GM18870 (cell line): ENCODE data around the gene RBMY1F.
"Not testable (repeated sequence)": the region's sequence is repeated elsewhere in the genome, so short reads cannot be mapped to it uniquely, and the experiment has no call there.

Experiments used
- ATAC-seq: cut with Tn5 transposase; IDR thresholded peaks from one replicate; pipeline ENCODE4 v1.9.1; 2021; ENCODE audit warnings: moderate library complexity; ENCODE audit not compliant: unreplicated experiment

RBMY1F gene

DNA sequence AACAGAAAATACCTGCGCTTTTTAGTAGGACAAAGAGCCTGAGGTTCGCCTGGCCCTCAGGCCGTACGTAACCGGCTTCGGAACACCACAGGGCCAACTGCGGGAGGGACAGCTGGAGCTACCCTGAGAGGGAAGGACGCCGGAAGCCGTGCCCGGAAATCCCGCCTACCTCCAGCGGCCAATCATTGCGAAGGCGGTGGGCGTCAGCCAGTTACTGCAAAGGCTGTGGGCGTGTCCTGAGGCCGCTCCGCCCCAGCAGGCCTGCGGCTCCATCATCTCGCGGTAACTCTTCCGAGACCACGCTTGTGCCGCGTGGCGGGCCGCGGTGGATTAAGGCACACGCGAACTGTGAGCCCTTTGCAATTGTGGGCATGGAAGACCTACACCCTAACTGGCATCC, at the start of gene RBMY1F:
Gene RBMY1F, minus strand, starts transcription at position 101 of the 400 bp plus-strand sequence. CDS start 1,954 bp downstream, outside the sequence.
- ATAC-seq = not testable (repeated sequence)

DNA sequence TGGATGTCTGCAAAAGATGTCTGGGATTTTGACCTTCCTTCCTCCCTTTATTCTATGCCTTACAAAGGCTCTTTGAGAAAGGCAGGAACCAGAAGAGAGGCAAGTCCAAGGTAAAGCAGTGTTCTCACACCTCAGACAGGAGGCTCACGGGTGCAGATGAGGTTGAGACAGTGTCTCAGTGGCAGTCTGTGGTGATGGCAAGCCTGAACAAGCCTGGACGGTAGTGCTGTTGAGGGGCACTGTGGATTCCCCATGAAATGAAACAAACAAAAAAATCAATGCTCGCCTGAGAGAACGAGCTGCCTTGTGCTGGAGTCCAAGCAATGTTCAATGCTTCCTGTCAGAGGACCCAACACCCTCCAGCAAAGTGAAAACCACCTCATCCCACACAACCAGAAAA, 31.6 kb downstream of the RBMY1F start:
- ATAC-seq = not testable (repeated sequence)

DNA sequence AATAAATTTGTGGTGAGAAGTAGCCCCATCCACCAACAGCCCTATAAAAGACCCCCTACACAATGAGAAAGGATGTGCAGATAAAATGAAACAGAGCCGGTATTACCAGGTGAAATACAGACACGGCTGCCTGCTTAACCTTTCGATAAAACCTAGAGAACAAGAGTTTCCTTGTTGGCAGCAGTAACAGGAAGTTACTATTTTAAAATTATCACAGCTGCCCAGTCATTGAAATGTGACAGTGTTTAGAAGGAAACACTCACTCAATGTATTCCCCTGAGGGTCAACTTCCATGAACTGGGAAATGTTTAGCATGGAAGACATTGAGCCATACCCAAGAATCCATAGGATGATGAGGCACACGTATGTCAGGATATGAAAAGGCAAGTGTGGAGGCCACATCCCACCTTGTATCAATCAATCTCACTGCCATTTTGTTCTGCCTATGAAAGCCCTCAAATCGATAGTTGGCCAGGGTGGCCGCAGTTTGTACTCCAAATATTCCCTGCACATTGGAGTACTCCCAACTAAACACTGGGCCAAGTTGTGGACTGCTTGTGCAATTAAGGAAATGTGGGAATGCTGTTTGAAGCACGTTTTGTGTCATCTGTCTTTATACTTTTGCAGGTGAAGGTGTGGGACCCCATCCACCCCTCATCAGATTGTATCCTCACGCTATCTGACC, 41.6 kb downstream of the RBMY1F start:
- ATAC-seq = not testable (repeated sequence)

DNA sequence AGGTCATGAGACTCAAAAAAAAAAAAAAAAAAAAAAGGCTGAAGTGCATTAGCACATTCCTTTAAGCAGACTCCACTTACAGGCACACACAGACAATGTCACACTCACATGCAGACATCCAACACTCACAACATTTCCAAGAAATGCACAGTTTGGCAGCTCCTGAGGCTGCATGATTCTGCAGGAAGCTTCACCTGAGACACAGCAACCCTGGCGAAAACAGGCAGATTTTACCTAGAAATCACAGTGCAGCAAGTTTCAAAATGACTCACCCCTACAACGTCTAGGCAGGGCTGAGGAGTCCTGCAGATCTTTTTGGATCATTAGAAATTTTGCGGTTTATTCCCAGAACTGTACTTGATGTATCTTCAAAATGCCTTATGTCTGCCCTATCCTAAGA, 48.0 kb downstream of the RBMY1F start:
- not testable (repeated sequence) for ATAC-seq

DNA sequence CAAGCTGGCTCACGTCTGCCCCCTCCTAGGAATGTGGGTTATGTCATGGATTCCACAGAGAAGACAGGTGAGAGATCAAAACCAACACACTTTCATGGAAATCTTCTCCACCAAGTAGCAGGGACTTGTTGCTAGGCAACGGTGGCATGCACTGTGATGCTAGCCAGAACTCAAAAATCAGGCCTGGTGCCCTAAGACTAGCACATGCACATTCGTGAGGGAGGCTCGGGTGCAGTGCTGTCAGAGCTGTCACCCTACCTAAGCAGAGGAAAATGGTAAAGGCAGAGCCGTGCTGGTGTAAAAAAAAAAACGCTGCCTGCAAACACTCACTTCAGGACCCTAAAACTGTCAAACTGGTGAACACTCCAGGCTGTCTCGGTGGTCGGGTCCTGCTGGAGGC, 52.2 kb downstream of the RBMY1F start:
- not testable (repeated sequence) for ATAC-seq
